HG03571 (cell line): ENCODE data around the gene ZNF622.
A peak's percentile ranks its signal among the peaks of the same experiment; 100 is the strongest.

Source experiments
- ATAC-seq: cut with Tn5 transposase; IDR thresholded peaks from one replicate; pipeline ENCODE4 v1.9.1; 2021; ENCODE audit not compliant: unreplicated experiment

ZNF622 gene

GRCh38 chr5:16465544-16466432, at the start of gene ZNF622:
TSS of gene ZNF622 (minus strand) at chr5:16465800. CDS start at chr5:16465665, 135 bp downstream.
- peak; percentile 85 for ATAC-seq

GRCh38 chr5:16510098-16510497, 44.5 kb upstream of the ZNF622 start:
- no peak for ATAC-seq

- no peak for ATAC-seq
These were observed 43.3 kb upstream of the ZNF622 start for GRCh38 chr5:16508730-16509531.

- ATAC-seq = no peak
These were observed 42.1 kb upstream of the ZNF622 start for GRCh38 chr5:16507716-16508115.

GRCh38 chr5:16505904-16506303, 40.3 kb upstream of the ZNF622 start:
- no peak for ATAC-seq

GRCh38 chr5:16505140-16505891, 39.7 kb upstream of the ZNF622 start:
- no peak for ATAC-seq

GRCh38 chr5:16504571-16504970, 39.0 kb upstream of the ZNF622 start:
- no peak for ATAC-seq

- ATAC-seq = no peak
These were observed 37.3 kb upstream of the ZNF622 start for GRCh38 chr5:16502866-16503265.

GRCh38 chr5:16500024-16500423, 34.4 kb upstream of the ZNF622 start:
- no peak for ATAC-seq

- no peak for ATAC-seq
These were observed 31.9 kb upstream of the ZNF622 start for GRCh38 chr5:16497546-16497945.

- no peak for ATAC-seq
These were observed 27.7 kb upstream of the ZNF622 start for GRCh38 chr5:16493261-16493660.

GRCh38 chr5:16492398-16493140, 27.0 kb upstream of the ZNF622 start:
- no peak for ATAC-seq

GRCh38 chr5:16490911-16491310, 25.3 kb upstream of the ZNF622 start:
- ATAC-seq = no peak

GRCh38 chr5:16489322-16489791, 23.8 kb upstream of the ZNF622 start:
- peak; percentile 56 for ATAC-seq

GRCh38 chr5:16487456-16487855, 21.9 kb upstream of the ZNF622 start:
- ATAC-seq = no peak

GRCh38 chr5:16486711-16487111, 21.1 kb upstream of the ZNF622 start:
- ATAC-seq = no peak

GRCh38 chr5:16485656-16486055, 20.1 kb upstream of the ZNF622 start:
- no peak for ATAC-seq

GRCh38 chr5:16484081-16484480, 18.5 kb upstream of the ZNF622 start:
- ATAC-seq = no peak

- no peak for ATAC-seq
These were observed 17.8 kb upstream of the ZNF622 start for GRCh38 chr5:16483361-16483760.

- ATAC-seq = no peak
These were observed 17.3 kb upstream of the ZNF622 start for GRCh38 chr5:16482891-16483290.
